Limb (tissue), 2 donors: ENCODE data around the gene RNPC3.
"Not testable (repeated sequence)": the region's sequence is repeated elsewhere in the genome, so short reads cannot be mapped to it uniquely, and the experiment has no call there.

Experiments used
- DNase-seq, 2 donors: peaks; one replicate each; pipeline ENCODE4 v3.0.0-alpha.2; 2016; ENCODE audit errors: extremely low spot score in 2 of 2

Gene RNPC3

GRCh38 chr1:103547840-103548239, 22.3 kb downstream of the RNPC3 start:
- DNase-seq: no peak

DNA sequence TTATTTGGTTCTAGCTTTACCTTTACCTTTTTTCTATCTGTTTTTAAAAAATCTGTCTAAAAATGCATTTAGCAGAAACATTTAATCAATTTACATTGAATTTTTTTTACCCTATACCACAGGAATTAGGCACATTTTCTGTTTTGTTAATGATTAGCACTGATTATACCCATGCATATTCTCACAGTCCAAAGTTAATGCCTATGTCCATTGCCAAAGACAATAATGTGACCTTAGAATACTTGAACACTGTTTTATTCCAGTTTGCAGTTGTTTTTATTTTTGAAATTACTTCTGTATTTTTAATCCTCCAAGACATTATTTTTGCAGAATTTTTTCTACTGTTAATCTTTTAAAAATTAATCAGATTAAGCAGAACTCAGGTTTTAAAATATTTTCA, 34.9 kb downstream of the RNPC3 start:
- DNase-seq: no peak

- DNase-seq: not testable (repeated sequence)
These were observed 35.6 kb downstream of the RNPC3 start for GRCh38 chr1:103561124-103561523.

DNA sequence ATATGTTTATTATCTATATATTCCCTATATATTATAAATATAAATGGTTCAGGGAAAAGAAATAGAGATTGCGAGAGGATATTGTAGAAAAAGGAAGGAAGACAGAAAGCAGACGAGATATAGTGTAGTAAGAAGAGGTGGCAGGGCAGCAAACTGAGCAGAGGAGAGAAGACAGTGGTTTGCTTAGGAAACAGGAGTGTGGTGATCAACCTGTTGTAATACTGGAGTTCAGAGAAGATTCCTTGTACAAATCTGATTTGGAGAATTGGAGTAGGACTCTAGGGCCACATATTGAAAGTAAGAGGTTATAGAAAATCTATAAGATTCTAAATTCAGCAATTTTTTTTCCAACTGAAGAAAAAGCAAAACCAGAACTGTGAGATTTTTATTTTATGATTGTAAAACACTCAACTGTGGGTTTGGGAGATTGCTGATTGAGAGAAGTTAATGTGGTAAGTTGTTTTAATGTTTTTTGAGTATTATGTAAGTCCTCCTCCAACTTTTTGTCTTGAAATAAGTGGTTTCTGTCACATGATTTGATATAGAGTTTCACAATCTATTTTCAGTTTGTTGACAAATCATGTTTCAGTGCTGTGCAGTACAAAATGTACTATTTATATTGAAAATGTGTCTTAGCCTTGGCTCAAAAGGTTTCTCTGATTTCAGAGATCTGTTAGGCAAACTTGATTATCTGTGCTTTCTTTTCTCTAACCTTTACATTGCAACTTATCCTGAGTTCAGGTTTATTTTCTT, 36.3 kb downstream of the RNPC3 start:
- DNase-seq: no peak

GRCh38 chr1:103563056-103563455, 37.6 kb downstream of the RNPC3 start:
- no peak for DNase-seq

DNA sequence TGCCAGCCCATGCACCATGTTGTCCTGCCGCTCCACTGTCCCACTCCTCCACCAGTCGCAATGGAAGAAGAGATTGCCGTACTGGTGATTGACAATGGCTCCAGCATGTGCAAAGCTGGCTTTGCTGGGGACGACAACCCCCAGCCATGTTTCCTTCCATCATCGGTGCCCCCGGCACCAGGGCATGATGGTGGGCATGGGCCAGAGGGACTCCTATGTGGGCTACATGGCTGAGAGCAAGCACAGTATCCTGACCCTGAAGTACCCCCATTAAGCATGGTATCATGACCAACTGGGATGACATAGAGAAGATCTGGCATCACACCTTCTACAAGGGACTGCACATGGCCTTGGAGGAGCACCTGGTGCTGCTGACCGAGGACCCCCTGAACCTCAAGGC, 44.0 kb downstream of the RNPC3 start:
- DNase-seq: no peak

- DNase-seq: not testable (repeated sequence)
These were observed 45.8 kb downstream of the RNPC3 start, which contains the start of gene AMY2B for GRCh38 chr1:103571289-103571688. AMY2B (plus strand) TSS chr1:103571589; CDS start chr1:103571603, 14 bp downstream.

GRCh38 chr1:103576065-103576464, 50.6 kb downstream of the RNPC3 start:
- no peak for DNase-seq

GRCh38 chr1:103576784-103577183, 51.3 kb downstream of the RNPC3 start:
- not testable (repeated sequence) for DNase-seq

DNA sequence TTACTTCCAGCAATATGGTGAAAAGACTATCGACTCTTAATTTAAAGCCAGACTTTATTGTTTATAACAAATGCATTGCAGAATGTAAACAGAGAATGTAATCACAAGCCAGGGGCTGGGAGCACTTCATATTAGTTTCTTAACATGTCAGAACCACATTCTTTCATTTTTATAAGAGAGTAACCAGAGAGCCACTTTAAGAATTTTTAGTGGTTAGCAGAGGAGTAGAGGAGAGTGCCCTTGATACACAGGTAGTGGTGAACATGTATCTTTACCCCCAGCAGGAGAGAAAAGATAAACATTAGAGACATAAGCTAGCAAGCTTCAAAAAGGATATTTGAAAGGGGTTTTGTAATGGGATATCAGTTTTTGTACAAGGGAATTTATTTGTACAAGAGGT, 57.0 kb downstream of the RNPC3 start:
- DNase-seq: no peak

- no peak for DNase-seq
These were observed 58.4 kb downstream of the RNPC3 start for GRCh38 chr1:103583887-103584286.

DNA sequence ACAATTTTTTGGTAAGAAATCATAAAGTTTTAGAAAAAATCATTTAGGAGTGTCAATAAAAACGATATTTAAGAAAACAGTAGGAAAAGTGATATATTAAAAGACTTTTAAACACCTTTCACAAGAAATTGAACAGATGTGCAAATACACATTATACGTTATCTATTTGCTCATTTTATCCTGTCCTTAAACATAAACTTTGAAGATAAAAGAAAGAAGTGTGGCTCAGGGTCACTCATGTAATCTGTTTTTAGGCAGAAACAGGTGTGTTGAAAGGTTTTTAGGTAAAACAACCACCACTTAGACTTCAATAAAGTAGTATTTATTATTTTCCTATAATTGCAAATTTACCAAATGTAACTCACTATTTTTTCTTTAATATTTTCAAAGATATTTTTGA, 59.0 kb downstream of the RNPC3 start:
- no peak for DNase-seq

DNA sequence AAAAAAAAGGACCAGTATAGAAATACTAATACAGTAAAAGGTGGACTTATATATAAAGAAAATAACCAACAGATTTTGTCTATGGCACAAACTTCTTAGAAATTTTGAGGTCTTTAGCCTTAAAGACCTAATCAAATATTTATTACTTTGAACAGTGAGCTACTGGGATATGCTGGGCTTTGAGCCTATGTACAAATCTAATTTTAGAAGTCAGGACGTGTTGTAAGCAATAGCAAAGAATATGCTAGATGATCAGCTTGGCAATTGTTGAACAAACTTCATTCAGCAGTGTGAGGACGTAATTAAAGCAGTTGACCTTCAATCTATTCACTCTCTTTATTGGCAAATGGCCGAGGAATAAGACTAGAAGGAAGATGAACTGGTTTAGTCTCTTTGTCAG, 77.2 kb downstream of the RNPC3 start:
- not testable (repeated sequence) for DNase-seq
